Measurements from ENCODE around the gene TNS4. TPM values are rescaled to one million over a fixed set of nuclear protein-coding genes. Genes with fewer than 3 reads are reported as not detected.

The TNS4 gene
- total and polyA plus RNA-seq, 7 experiments from 2014 or later, result 1.2 to 10.3 (median 1.3) TPM; not detected in 4

DNA sequence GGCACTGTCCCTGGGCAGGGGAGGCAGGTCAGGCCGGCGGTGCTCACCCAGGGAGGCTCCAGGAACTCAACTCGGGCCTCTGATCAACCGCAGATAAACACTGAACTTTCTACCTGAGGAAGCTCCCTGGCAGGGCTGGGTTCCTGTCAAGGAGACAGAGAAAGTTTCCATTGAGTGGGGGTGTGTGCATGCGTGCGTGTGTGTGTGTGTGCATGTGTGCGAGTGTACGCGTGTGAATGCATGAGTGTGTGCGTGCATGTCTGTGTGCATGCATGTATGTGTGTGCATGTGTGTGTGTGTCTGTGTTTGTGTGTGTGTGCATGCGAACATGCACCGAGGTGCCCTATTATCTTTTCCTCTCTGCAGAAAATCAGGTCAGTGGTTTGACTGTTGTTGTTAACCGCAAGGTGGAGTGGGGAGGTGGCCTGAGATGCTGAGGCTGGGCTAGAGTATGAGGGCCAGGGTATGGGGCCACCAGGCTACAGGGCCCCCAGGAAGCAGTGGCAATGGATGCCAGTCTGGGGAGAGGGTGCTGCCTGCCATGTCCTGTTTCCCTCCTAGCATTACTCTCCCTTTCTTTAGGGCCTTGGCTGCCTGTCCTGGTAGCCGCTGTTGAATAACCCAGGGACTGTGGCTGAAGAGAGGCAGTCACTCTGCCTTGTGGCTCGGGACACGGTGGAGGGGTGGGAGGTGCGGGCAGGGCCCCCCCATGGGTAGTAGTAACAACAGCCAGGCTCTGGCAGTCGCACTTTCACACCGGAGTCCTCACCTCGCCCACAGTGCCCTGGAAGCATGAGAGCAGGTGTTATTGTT lies 39.8 kb upstream of the TNS4 start:
- Mint-ChIP-seq H3K27me3 (peaks cover 0 to under 1% (median 0%) of the 10 kb centered on the region in 5 donors), H3K36me3 (peaks cover 0 to 8% (median 0%) of the 10 kb centered on the region in 5 donors), H3K27ac (peak overlapping the region; percentile 86 to 97 (median 94)), H3K4me3 (peak overlapping the region; percentile 79 to 90 (median 84)), H3K4me1 (peaks cover 59 to 94% (median 87%) of the 10 kb centered on the region in 7 donors), H3K9me3 (peaks cover 0 to 2% (median 0%) of the 10 kb centered on the region in 11 donors)
- ATAC-seq, result peak; percentile 73
- ChIA-PET CTCF (interaction anchor here (1.0 to 2.5 kb wide), 6 partner anchors 8 to 74 kb away, joined by 3 to 12 read pairs (median 4); no protein-coding TSS in a partner anchor), POLR2A (interaction anchor here (0.6 to 45.4 kb wide), 11 partner anchors 9 to 219 kb away, joined by 3 to 2132 read pairs (median 5); partner anchors contain the start of gene CCR7)
- Histone ChIP-seq H3K4me3 (ENCODE audit: low read length) (peak overlapping the region; percentile 42), H3K9me3 (ENCODE audit: control insufficient read depth in 2 of 3, low read length in 3 of 3) (no peaks in the 10 kb centered on the region), H3K27me3 (ENCODE audit: control insufficient read depth in 2 of 2, insufficient read depth in 2 of 2, low read length in 2 of 2) (no peaks in the 10 kb centered on the region), H3K36me3 (ENCODE audit: control insufficient read depth in 2 of 3, insufficient read depth in 3 of 3, low read length in 3 of 3) (no peaks in the 10 kb centered on the region), H3K27ac (ENCODE audit: low read depth, low read length) (peak overlapping the region; percentile 68), H3K4me1 (ENCODE audit: control insufficient read depth in 2 of 2, insufficient read depth in 2 of 2, low read length in 2 of 2) (peaks cover 64 to 81% of the 10 kb centered on the region in 2 donors)
- intact Hi-C loops (cut with micrococcal nuclease), result loop anchor here (1.0 to 2.0 kb wide), 3 partner anchors 8 to 20 kb away; no protein-coding TSS in a partner anchor
- peak in 8 of 9 donors; percentile 68 to 93 (median 82) for DNase-seq

DNA sequence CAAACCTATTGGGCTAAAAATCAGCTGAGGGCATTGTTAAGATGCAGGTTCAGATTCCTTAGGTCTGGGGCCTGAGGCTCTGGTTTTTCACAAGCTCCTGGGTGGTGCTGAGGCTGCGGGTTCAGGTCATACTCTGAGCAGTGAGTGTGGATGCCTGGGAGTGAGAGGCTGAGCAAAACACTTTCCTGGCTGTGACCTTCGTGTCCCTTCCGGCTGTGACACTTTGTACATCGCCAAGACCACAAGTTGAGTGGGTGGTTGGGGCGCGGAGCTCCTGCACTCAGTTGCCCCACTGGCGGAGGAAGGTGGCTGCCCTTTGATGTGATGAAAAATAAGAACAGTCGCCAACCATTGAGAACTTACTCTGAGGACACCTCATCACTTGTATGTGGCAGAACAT lies 39.0 kb upstream of the TNS4 start:
- Mint-ChIP-seq H3K36me3 (peaks cover 0 to 13% (median 0%) of the 10 kb centered on the region in 5 donors), H3K4me1 (peaks cover 60 to 94% (median 89%) of the 10 kb centered on the region in 7 donors), H3K4me3 (peak overlapping the region; percentile 79 to 90 (median 84)), H3K27ac (peak overlapping the region; percentile 86 to 97 (median 94)), H3K9me3 (peaks cover 0 to 2% (median 0%) of the 10 kb centered on the region in 11 donors), H3K27me3 (peaks cover 0 to 3% (median 0%) of the 10 kb centered on the region in 5 donors)
- no peaks in the 10 kb centered on the region for H3K36me3 ChIP-seq (ENCODE audit: control insufficient read depth in 2 of 3, insufficient read depth in 3 of 3, low read length in 3 of 3)
- H3K4me3 ChIP-seq (ENCODE audit: low read length), result peak overlapping the region; percentile 42
- ATAC-seq (peak; percentile 42), DNase-seq (peak in 5 of 9 donors; percentile 48 to 75 (median 54))
- intact Hi-C loops (cut with micrococcal nuclease), result loop anchor here in 1 of 2 donors (2.0 kb wide), 1 partner anchor 16 kb away; no protein-coding TSS in a partner anchor
- no peaks in the 10 kb centered on the region for H3K9me3 ChIP-seq (ENCODE audit: control insufficient read depth in 2 of 3, low read length in 3 of 3)
- peaks cover 64 to 78% of the 10 kb centered on the region in 2 donors for H3K4me1 ChIP-seq (ENCODE audit: control insufficient read depth in 2 of 2, insufficient read depth in 2 of 2, low read length in 2 of 2)
- ChIA-PET POLR2A (interaction anchor here (0.6 to 45.4 kb wide), 13 partner anchors 9 to 342 kb away, joined by 3 to 2132 read pairs (median 5); partner anchors contain the start of gene CCR7), CTCF (interaction anchor here (0.6 to 9.2 kb wide), 6 partner anchors 9 to 79 kb away, joined by 3 to 88 read pairs (median 4); no protein-coding TSS in a partner anchor)
- no peaks in the 10 kb centered on the region for H3K27me3 ChIP-seq (ENCODE audit: control insufficient read depth in 2 of 2, insufficient read depth in 2 of 2, low read length in 2 of 2)
- H3K27ac ChIP-seq (ENCODE audit: low read depth, low read length), result peak overlapping the region; percentile 68

DNA sequence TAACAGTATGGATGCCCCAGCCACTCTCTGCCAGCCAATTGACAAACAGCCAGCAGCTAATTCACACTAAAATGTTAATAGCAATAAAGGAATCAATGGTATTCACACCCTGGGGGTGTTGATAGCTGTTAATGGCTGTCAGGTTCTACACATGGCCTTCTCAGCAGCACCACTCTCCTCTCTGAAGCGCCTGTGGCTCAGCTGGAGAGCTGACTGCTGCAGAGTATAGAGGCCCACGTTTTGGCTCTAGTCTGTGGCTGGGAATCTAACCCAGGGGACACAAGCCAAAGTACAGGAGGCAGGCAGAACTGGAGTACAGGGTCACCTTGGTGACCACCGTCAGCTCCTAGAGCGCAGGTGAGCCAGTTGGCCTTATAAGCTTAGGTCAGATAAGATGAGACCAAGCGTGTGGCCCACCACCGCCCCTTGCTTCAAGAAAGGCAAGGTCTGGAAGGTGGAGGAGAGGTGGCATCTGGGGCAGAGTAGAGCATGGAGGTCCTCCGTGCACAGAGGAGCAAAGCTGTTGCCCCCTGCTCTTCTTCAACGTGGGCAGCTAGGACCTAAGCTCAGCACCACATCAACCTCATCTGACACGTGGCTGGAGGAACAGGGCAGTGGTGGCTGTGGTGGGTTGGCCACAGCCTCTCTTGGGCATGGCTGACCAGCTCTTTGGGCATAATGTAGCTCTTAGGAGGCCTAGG lies 38.4 kb upstream of the TNS4 start:
- Mint-ChIP-seq H3K36me3 (peaks cover 0 to 15% (median 0%) of the 10 kb centered on the region in 5 donors), H3K4me3 (peak overlapping the region; percentile 79 to 90 (median 84)), H3K4me1 (peaks cover 57 to 95% (median 88%) of the 10 kb centered on the region in 7 donors), H3K27me3 (peaks cover 0 to 3% (median 0%) of the 10 kb centered on the region in 5 donors), H3K27ac (peak overlapping the region; percentile 86 to 97 (median 94)), H3K9me3 (peaks cover 0 to 2% (median 0%) of the 10 kb centered on the region in 11 donors)
- DNase-seq (peak in 1 of 9 donors; percentile 12), ATAC-seq (no peak)
- H3K4me1 ChIP-seq (ENCODE audit: control insufficient read depth in 2 of 2, insufficient read depth in 2 of 2, low read length in 2 of 2), result peaks cover 64 to 74% of the 10 kb centered on the region in 2 donors
- peak overlapping the region; percentile 68 for H3K27ac ChIP-seq (ENCODE audit: low read depth, low read length)
- ChIA-PET POLR2A (interaction anchor here (0.6 to 45.4 kb wide), 16 partner anchors 8 to 1148 kb away, joined by 3 to 2132 read pairs (median 4); partner anchors contain the start of genes CCR7 and EIF1), CTCF (interaction anchor here (0.6 to 9.2 kb wide), 15 partner anchors 8 to 769 kb away, joined by 3 to 88 read pairs (median 4); partner anchors contain the start of gene KRTAP16-1)
- no peaks in the 10 kb centered on the region for H3K27me3 ChIP-seq (ENCODE audit: control insufficient read depth in 2 of 2, insufficient read depth in 2 of 2, low read length in 2 of 2)
- no peaks in the 10 kb centered on the region for H3K36me3 ChIP-seq (ENCODE audit: control insufficient read depth in 2 of 3, insufficient read depth in 3 of 3, low read length in 3 of 3)
- H3K9me3 ChIP-seq (ENCODE audit: control insufficient read depth in 2 of 3, low read length in 3 of 3), result no peaks in the 10 kb centered on the region
- H3K4me3 ChIP-seq (ENCODE audit: low read length), result peak overlapping the region; percentile 42
- intact Hi-C loops (cut with micrococcal nuclease), result loop anchor here in 1 of 2 donors (2.0 kb wide), 1 partner anchor 17 kb away; no protein-coding TSS in a partner anchor

DNA sequence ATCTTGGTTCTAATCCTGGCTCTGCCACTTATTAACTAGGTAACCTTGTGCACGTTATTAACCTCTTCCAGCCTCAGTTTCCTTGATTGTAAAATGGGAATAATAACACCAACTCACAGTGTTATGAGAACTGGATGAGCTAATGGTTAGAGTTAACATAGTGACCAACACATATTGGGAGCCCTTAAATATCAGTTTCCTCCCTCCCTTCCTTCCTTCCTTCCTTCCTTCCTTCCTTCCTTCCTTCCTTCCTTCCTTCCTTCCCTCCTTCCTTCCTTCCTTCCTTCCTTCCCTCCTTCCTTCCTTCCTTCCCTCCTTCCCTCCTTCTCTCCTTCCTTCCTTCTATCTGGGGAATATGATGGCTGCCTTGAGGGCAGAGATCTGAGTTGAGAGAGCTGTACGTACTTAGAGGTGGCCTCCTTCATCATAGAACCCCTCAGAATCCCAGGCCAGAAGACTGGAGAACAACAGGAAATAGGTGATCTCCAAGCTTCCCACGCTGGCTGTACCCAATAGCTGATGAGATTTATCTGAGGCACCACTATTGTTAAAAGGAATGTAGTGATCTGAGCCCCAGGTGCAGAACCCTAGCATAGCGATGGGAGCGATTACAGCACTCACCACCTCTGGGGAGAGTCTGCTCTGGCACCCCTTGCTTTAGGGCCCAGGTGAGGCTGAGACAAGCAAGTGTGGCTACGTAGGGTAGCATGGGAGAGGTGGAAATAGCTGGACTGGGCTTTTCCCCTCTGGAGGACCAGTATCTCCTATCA lies 37.7 kb upstream of the TNS4 start:
- Mint-ChIP-seq H3K4me1 (peaks cover 60 to 100% (median 92%) of the 10 kb centered on the region in 7 donors), H3K36me3 (peaks cover 0 to 18% (median 0%) of the 10 kb centered on the region in 5 donors), H3K27ac (peak overlapping the region; percentile 83 to 99 (median 92)), H3K9me3 (peaks cover 0 to 2% (median 0%) of the 10 kb centered on the region in 11 donors), H3K4me3 (peak overlapping the region in 6 of 10 donors; percentile 23 to 87 (median 53)), H3K27me3 (peaks cover 0 to 3% (median 0%) of the 10 kb centered on the region in 5 donors)
- no peaks in the 10 kb centered on the region for H3K9me3 ChIP-seq (ENCODE audit: control insufficient read depth in 2 of 3, low read length in 3 of 3)
- H3K4me3 ChIP-seq (ENCODE audit: low read length), result no peak overlapping the region
- ChIA-PET POLR2A (interaction anchor here (0.6 to 45.4 kb wide), 12 partner anchors 10 to 1149 kb away, joined by 3 to 2132 read pairs (median 4); partner anchors contain the start of genes CCR7 and EIF1), CTCF (interaction anchor here (0.6 to 9.2 kb wide), 14 partner anchors 9 to 770 kb away, joined by 3 to 88 read pairs (median 4); partner anchors contain the start of genes KRTAP16-1 and TOP2A)
- no peak overlapping the region for H3K27ac ChIP-seq (ENCODE audit: low read depth, low read length)
- H3K4me1 ChIP-seq (ENCODE audit: control insufficient read depth in 2 of 2, insufficient read depth in 2 of 2, low read length in 2 of 2), result peaks cover 69 to 80% of the 10 kb centered on the region in 2 donors
- ATAC-seq, result no peak
- peak in 1 of 9 donors; percentile 14 for DNase-seq
- intact Hi-C loops (cut with micrococcal nuclease), result no loop called here
- H3K36me3 ChIP-seq (ENCODE audit: control insufficient read depth in 2 of 3, insufficient read depth in 3 of 3, low read length in 3 of 3), result no peaks in the 10 kb centered on the region
- H3K27me3 ChIP-seq (ENCODE audit: control insufficient read depth in 2 of 2, insufficient read depth in 2 of 2, low read length in 2 of 2), result no peaks in the 10 kb centered on the region

DNA sequence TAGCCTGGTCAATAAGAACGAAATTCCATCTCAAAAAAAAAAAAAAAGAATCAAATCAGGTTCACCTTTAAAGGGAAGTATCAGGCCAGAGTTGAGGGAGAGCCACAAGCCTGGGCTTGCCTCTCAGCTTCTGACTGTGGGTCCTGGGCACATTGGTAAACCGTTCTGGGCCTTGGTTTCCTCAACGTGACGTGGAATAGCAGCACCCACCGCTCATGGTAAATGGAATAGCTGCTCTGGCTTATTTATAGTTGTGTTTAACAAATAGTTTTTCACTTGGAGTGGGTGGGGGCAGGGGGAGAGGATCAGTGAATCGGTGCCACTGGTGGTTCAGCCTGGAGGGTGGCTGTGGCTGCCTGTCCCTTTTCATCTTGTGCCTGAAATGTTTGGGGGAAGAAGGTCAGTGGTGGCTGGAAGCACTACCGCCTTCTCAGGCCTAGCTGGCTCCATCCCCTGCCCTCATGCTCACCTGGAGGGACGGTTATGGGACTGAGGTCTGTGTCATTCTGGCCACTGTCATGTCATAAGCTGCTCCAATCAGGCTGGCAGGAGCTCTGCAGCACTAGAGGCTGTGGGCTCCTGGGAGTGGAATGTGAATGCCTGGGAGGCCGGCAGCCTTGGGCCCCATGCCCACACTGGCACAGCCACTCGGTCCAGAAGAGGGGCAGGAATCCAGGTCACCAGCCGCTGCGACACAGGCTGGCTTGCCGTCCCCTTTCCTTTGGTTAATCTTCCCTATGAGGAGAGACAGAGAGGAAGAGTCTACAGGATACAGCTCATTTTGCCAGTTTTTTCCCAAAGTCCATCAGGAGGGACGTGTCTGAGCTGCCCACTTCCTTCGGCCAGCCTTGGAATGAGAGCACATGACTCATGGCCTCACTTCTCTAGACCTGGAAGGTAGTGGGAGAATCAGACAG lies 36.9 kb upstream of the TNS4 start:
- H3K27me3 Mint-ChIP-seq, result peaks cover 0 to 3% (median 0%) of the 10 kb centered on the region in 5 donors
- Histone ChIP-seq H3K36me3 (ENCODE audit: control insufficient read depth in 2 of 3, insufficient read depth in 3 of 3, low read length in 3 of 3) (no peaks in the 10 kb centered on the region), H3K27ac (ENCODE audit: low read depth, low read length) (peak overlapping the region; percentile 39), H3K9me3 (ENCODE audit: control insufficient read depth in 2 of 3, low read length in 3 of 3) (no peaks in the 10 kb centered on the region), H3K4me3 (ENCODE audit: low read length) (no peak overlapping the region), H3K4me1 (ENCODE audit: control insufficient read depth in 2 of 2, insufficient read depth in 2 of 2, low read length in 2 of 2) (peaks cover 68 to 81% of the 10 kb centered on the region in 2 donors), H3K27me3 (ENCODE audit: control insufficient read depth in 2 of 2, insufficient read depth in 2 of 2, low read length in 2 of 2) (no peaks in the 10 kb centered on the region)
- peaks cover 0 to 5% (median 0%) of the 10 kb centered on the region in 11 donors for H3K9me3 Mint-ChIP-seq
- peak in 1 of 9 donors; percentile 7 for DNase-seq
- ChIA-PET POLR2A (interaction anchor here (0.6 to 45.4 kb wide), 11 partner anchors 9 to 217 kb away, joined by 3 to 2132 read pairs (median 4); partner anchors contain the start of gene CCR7), CTCF (interaction anchor here (0.6 to 9.2 kb wide), 10 partner anchors 10 to 192 kb away, joined by 3 to 88 read pairs (median 6); partner anchors contain the start of gene TOP2A)
- peaks cover 65 to 100% (median 94%) of the 10 kb centered on the region in 7 donors for H3K4me1 Mint-ChIP-seq
- ATAC-seq, result no peak
- H3K36me3 Mint-ChIP-seq, result peaks cover 0 to 18% (median 0%) of the 10 kb centered on the region in 5 donors
- peak overlapping the region in 8 of 9 donors; percentile 4 to 99 (median 94) for H3K27ac Mint-ChIP-seq
- H3K4me3 Mint-ChIP-seq, result peak overlapping the region in 2 of 10 donors; percentile 4 to 33
- intact Hi-C loops (cut with micrococcal nuclease), result no loop called here
